Activated naive CD4-positive, alpha-beta T cell treated with anti-CD3 and anti-CD28 coated beads, Interleukin-2, amount 50 U/mL, for 24 hours (primary cell): ENCODE data around the gene CTAG2.
"Not testable (repeated sequence)": the region's sequence is repeated elsewhere in the genome, so short reads cannot be mapped to it uniquely, and the experiment has no call there.

Source experiments
- H3K27ac Mint-ChIP-seq: one replicate; pipeline ENCODE4 v1.8.0; 2021; ENCODE audit warnings: mild to moderate bottlenecking, mixed read lengths
- H3K27me3 Mint-ChIP-seq: one replicate; pipeline ENCODE4 v1.8.0; 2021; ENCODE audit warnings: mixed read lengths
- H3K36me3 Mint-ChIP-seq: one replicate; pipeline ENCODE4 v1.8.0; 2021; ENCODE audit warnings: mixed read lengths
- H3K4me1 Mint-ChIP-seq: one replicate; pipeline ENCODE4 v1.8.0; 2021; ENCODE audit warnings: mixed read lengths
- H3K4me3 Mint-ChIP-seq: one replicate; pipeline ENCODE4 v1.8.0; 2021; ENCODE audit warnings: mild to moderate bottlenecking, mixed read lengths
- H3K9me3 Mint-ChIP-seq: one replicate; pipeline ENCODE4 v1.8.0; 2021; ENCODE audit warnings: mixed read lengths

The CTAG2 gene

GRCh38 chrX:154654925-154655324, 1.5 kb upstream of the CTAG2 start:
- H3K27me3 Mint-ChIP-seq = no peaks in the 10 kb centered on the region
- no peaks in the 10 kb centered on the region for H3K36me3 Mint-ChIP-seq
- H3K4me3 Mint-ChIP-seq = no peak overlapping the region
- no peaks in the 10 kb centered on the region for H3K9me3 Mint-ChIP-seq
- no peaks in the 10 kb centered on the region for H3K4me1 Mint-ChIP-seq
- H3K27ac Mint-ChIP-seq = no peak overlapping the region

- H3K9me3 Mint-ChIP-seq = no peaks in the 10 kb centered on the region
- no peak overlapping the region for H3K27ac Mint-ChIP-seq
- no peaks in the 10 kb centered on the region for H3K27me3 Mint-ChIP-seq
- no peak overlapping the region for H3K4me3 Mint-ChIP-seq
- H3K4me1 Mint-ChIP-seq = no peaks in the 10 kb centered on the region
- H3K36me3 Mint-ChIP-seq = no peaks in the 10 kb centered on the region
Observed at GRCh38 chrX:154654372-154654771, 993 bp upstream of the CTAG2 start.

- Mint-ChIP-seq H3K4me3 (no peak overlapping the region), H3K27ac (no peak overlapping the region), H3K4me1 (no peaks in the 10 kb centered on the region), H3K36me3 (no peaks in the 10 kb centered on the region), H3K9me3 (no peaks in the 10 kb centered on the region), H3K27me3 (no peaks in the 10 kb centered on the region)
Observed at GRCh38 chrX:154653048-154653401, 354 bp downstream of the CTAG2 start.

- Mint-ChIP-seq H3K27me3 (no peaks in the 10 kb centered on the region), H3K9me3 (no peaks in the 10 kb centered on the region), H3K36me3 (no peaks in the 10 kb centered on the region), H3K4me1 (no peaks in the 10 kb centered on the region), H3K27ac (no peak overlapping the region), H3K4me3 (no peak overlapping the region)
Observed at GRCh38 chrX:154652311-154653047, 900 bp downstream of the CTAG2 start.

GRCh38 chrX:154650221-154650510, 3.2 kb downstream of the CTAG2 start:
- Mint-ChIP-seq H3K36me3 (no peaks in the 10 kb centered on the region), H3K9me3 (no peaks in the 10 kb centered on the region), H3K4me3 (no peak overlapping the region), H3K27me3 (no peaks in the 10 kb centered on the region), H3K4me1 (no peaks in the 10 kb centered on the region), H3K27ac (no peak overlapping the region)

GRCh38 chrX:154649503-154650220, 3.7 kb downstream of the CTAG2 start:
- Mint-ChIP-seq H3K27me3 (no peaks in the 10 kb centered on the region), H3K4me1 (no peaks in the 10 kb centered on the region), H3K36me3 (no peaks in the 10 kb centered on the region), H3K27ac (no peak overlapping the region), H3K4me3 (no peak overlapping the region), H3K9me3 (no peaks in the 10 kb centered on the region)

- Mint-ChIP-seq H3K36me3 (no peaks in the 10 kb centered on the region), H3K27me3 (no peaks in the 10 kb centered on the region), H3K4me1 (no peaks in the 10 kb centered on the region), H3K9me3 (no peaks in the 10 kb centered on the region), H3K27ac (no peak overlapping the region), H3K4me3 (no peak overlapping the region)
Observed at GRCh38 chrX:154648931-154649330, 4.4 kb downstream of the CTAG2 start.

- H3K27ac Mint-ChIP-seq, H3K36me3 Mint-ChIP-seq, H3K27me3 Mint-ChIP-seq, H3K4me3 Mint-ChIP-seq, H3K4me1 Mint-ChIP-seq, H3K9me3 Mint-ChIP-seq: not testable (repeated sequence)
Observed at GRCh38 chrX:154645745-154646378, 7.5 kb downstream of the CTAG2 start.

GRCh38 chrX:154643708-154644107, 9.7 kb downstream of the CTAG2 start:
- H3K27me3 Mint-ChIP-seq, H3K36me3 Mint-ChIP-seq, H3K9me3 Mint-ChIP-seq, H3K4me3 Mint-ChIP-seq, H3K27ac Mint-ChIP-seq, H3K4me1 Mint-ChIP-seq: not testable (repeated sequence)

GRCh38 chrX:154641740-154642139, 11.6 kb downstream of the CTAG2 start:
- H3K36me3 Mint-ChIP-seq, H3K27ac Mint-ChIP-seq, H3K4me3 Mint-ChIP-seq, H3K4me1 Mint-ChIP-seq, H3K27me3 Mint-ChIP-seq, H3K9me3 Mint-ChIP-seq: not testable (repeated sequence)

- H3K36me3 Mint-ChIP-seq, H3K4me3 Mint-ChIP-seq, H3K27me3 Mint-ChIP-seq, H3K27ac Mint-ChIP-seq, H3K9me3 Mint-ChIP-seq, H3K4me1 Mint-ChIP-seq: not testable (repeated sequence)
Observed at GRCh38 chrX:154633661-154634060, 19.7 kb downstream of the CTAG2 start.

- H3K27me3 Mint-ChIP-seq, H3K9me3 Mint-ChIP-seq, H3K4me3 Mint-ChIP-seq, H3K36me3 Mint-ChIP-seq, H3K27ac Mint-ChIP-seq, H3K4me1 Mint-ChIP-seq: not testable (repeated sequence)
Observed at GRCh38 chrX:154630949-154631348, 22.4 kb downstream of the CTAG2 start.

GRCh38 chrX:154628960-154629359, 24.4 kb downstream of the CTAG2 start:
- H3K36me3 Mint-ChIP-seq, H3K27ac Mint-ChIP-seq, H3K4me3 Mint-ChIP-seq, H3K9me3 Mint-ChIP-seq, H3K27me3 Mint-ChIP-seq, H3K4me1 Mint-ChIP-seq: not testable (repeated sequence)

GRCh38 chrX:154620767-154621414, 32.5 kb downstream of the CTAG2 start:
- H3K36me3 Mint-ChIP-seq, H3K27me3 Mint-ChIP-seq, H3K27ac Mint-ChIP-seq, H3K4me3 Mint-ChIP-seq, H3K4me1 Mint-ChIP-seq, H3K9me3 Mint-ChIP-seq: not testable (repeated sequence)

GRCh38 chrX:154619182-154619581, 34.2 kb downstream of the CTAG2 start, which contains the start of gene CTAG1B:
CTAG1B (minus strand) TSS chrX:154619282; CDS start chrX:154619218, 64 bp downstream.
- not testable (repeated sequence) for H3K9me3 Mint-ChIP-seq, H3K27me3 Mint-ChIP-seq, H3K4me1 Mint-ChIP-seq, H3K36me3 Mint-ChIP-seq, H3K27ac Mint-ChIP-seq, H3K4me3 Mint-ChIP-seq

- H3K4me3 Mint-ChIP-seq, H3K27ac Mint-ChIP-seq, H3K27me3 Mint-ChIP-seq, H3K9me3 Mint-ChIP-seq, H3K4me1 Mint-ChIP-seq, H3K36me3 Mint-ChIP-seq: not testable (repeated sequence)
Observed at GRCh38 chrX:154613586-154613985, 39.8 kb downstream of the CTAG2 start.
